ENCODE measurements around the gene CAPN3.

- no peak for TF ChIP-seq CTCF (IDR thresholded peaks at IDR 0.05; ENCODE audit: low read depth, low read length)
- TF ChIP-seq EZH2phosphoT487 (IDR thresholded peaks at IDR 0.05; ENCODE audit: low read depth), result no peak
Measured at GRCh38 chr15:42343596-42344232, 15.6 kb upstream of the CAPN3 start.
